ENCODE data around the gene YTHDF1. TPM values are rescaled to one million over a fixed set of nuclear protein-coding genes. Genes with fewer than 3 reads are reported as not detected.

Gene YTHDF1
- total and polyA plus RNA-seq, 2 of the 8 experiments (the other 6 are each of a cell fraction or from before 2014, with no cell fraction given): 32.8 to 66.0 TPM

GRCh38 chr20:63210011-63210605 is 5.8 kb downstream of the YTHDF1 start (continued):
- TF ChIP-seq SIX5 (IDR thresholded peaks at IDR 0.05; ENCODE audit: low read depth, low read length) (no peak), SAP30 (IDR thresholded peaks at IDR 0.05; ENCODE audit: insufficient read depth, insufficient replicate concordance, low read length) (no peak), POLR2AphosphoS5 (IDR thresholded peaks at IDR 0.05; ENCODE audit: low read depth, low read length) (no peak), SUZ12 (IDR thresholded peaks at IDR 0.05; ENCODE audit: low read length) (no peak), BRCA1 (IDR thresholded peaks at IDR 0.05; ENCODE audit: low read depth, low read length) (no peak), KDM5A (IDR thresholded peaks at IDR 0.05; ENCODE audit: low read length) (no peak), E2F6 (IDR thresholded peaks at IDR 0.05) (no peak)

Data from H1 (cell line).